D721Med (cell line): ENCODE results near the gene INPP5A.

Experiments used
- DNase-seq: peaks from one replicate; pipeline ENCODE4 v3.0.0; 2011; ENCODE audit warnings: low spot score; ENCODE audit not compliant: insufficient read length
- FAIRE-seq: peaks from 2 replicates; lab custom pipeline; 2011; peaks lifted over from hg19 to GRCh38; lab: Jason Lieb, UNC
- CTCF ChIP-seq: IDR thresholded peaks from 2 replicates; pipeline ENCODE4 v1.5.1; 2012; ENCODE audit warnings: mild to moderate bottlenecking, control low read depth; ENCODE audit not compliant: insufficient read depth; ENCODE audit errors: missing control alignments

INPP5A gene

GRCh38 chr10:132755166-132755711 lies 217.7 kb downstream of the INPP5A start:
- no peak for TF ChIP-seq CTCF
- DNase-seq (no peak), FAIRE-seq (no peak)

GRCh38 chr10:132756591-132756990 lies 219.0 kb downstream of the INPP5A start:
- no peak for TF ChIP-seq CTCF
- FAIRE-seq (no peak), DNase-seq (no peak)

- no peak for FAIRE-seq
- DNase-seq: no peak
- TF ChIP-seq CTCF: no peak
These were observed 219.6 kb downstream of the INPP5A start for GRCh38 chr10:132757171-132757570.

- no peak for FAIRE-seq
- TF ChIP-seq CTCF: no peak
- DNase-seq: no peak
These were observed 221.3 kb downstream of the INPP5A start for GRCh38 chr10:132758865-132759264.

GRCh38 chr10:132761395-132762060 lies 223.9 kb downstream of the INPP5A start:
- no peak for DNase-seq
- TF ChIP-seq CTCF: no peak
- no peak for FAIRE-seq

GRCh38 chr10:132762267-132762666 lies 224.7 kb downstream of the INPP5A start:
- FAIRE-seq (no peak), DNase-seq (no peak)
- no peak for TF ChIP-seq CTCF

- FAIRE-seq (no peak), DNase-seq (no peak)
- TF ChIP-seq CTCF: no peak
These were observed 226.0 kb downstream of the INPP5A start for GRCh38 chr10:132763545-132763944.
